GM12878 (cell line): ENCODE measurements around the gene AGER. TPM values are rescaled to one million over a fixed set of nuclear protein-coding genes. Genes with fewer than 3 reads are reported as not detected.

Experiments
- ATAC-seq: fragments of 200-7000 bp; cut with Tn5 transposase; 3 replicates; pipeline ENCODE4 v1.9.1; 2020; ENCODE audit warnings: mild to moderate bottlenecking, moderate library complexity
- BruUV-seq: library from RNA; stranded (reverse); fragments of 400-500 nt; replicated peaks from 2 replicates; lab custom pipeline; 2021; lab: Mats Ljungman, UMichigan
- CTCF ChIA-PET: fragments of 300-600 bp; sonication (Branson Sonifier 250); formaldehyde crosslinking; extraction: SDS; loops from one replicate; lab custom pipeline; 2021; ENCODE audit warnings: inconsistent platforms; lab: Yijun Ruan, JAX
- POLR2A ChIA-PET: fragments of 350-600 bp; formaldehyde crosslinking; extraction: SDS; loops from one replicate; lab custom pipeline; 2021; ENCODE audit warnings: inconsistent platforms; lab: Charles Lee
- RAD21 ChIA-PET: fragments of 300-600 bp; sonication (Branson Sonifier 250); formaldehyde crosslinking; loops from one replicate; lab custom pipeline; 2023; ENCODE audit warnings: antibody characterized with exemption; ENCODE audit not compliant: unreplicated experiment; lab: Charles Lee
- SMC1A ChIA-PET: fragments of 300-600 bp; sonication (Branson Sonifier 250); formaldehyde crosslinking; loops from one replicate; lab custom pipeline; 2023; ENCODE audit not compliant: unreplicated experiment, uncharacterized antibody; lab: Charles Lee
- DNase-seq: peaks from one replicate; pipeline ENCODE4 v3.0.0-alpha.2; 2011; ENCODE audit warnings: low read depth, low spot score
- FAIRE-seq: peaks from 3 replicates; lab custom pipeline; 2011; peaks lifted over from hg19 to GRCh38; lab: Jason Lieb, UNC
- H2AFZ ChIP-seq: 2 replicates; pipeline ENCODE4 v1.6.0; 2011; ENCODE audit warnings: low read depth, low read length, control low read depth; ENCODE audit not compliant: control insufficient read depth
- H3K27ac ChIP-seq: 2 replicates; pipeline ENCODE4 v1.5.1; 2011; ENCODE audit warnings: control low read depth; ENCODE audit not compliant: control insufficient read depth, insufficient read depth
- H3K27me3 ChIP-seq, 2 experiments: replicated peaks in 1 of 2; 2 replicates each; pipeline versions ENCODE4 v1.6.0 to v1.6.1; 2011; ENCODE audit warnings: low read length in 1 of 2; ENCODE audit not compliant: control insufficient read depth in 2 of 2, insufficient read depth in 2 of 2
- H3K36me3 ChIP-seq, 2 experiments: 2 replicates each; pipeline ENCODE4 v1.5.1; 2011; ENCODE audit warnings: low read length in 1 of 2; ENCODE audit not compliant: control insufficient read depth in 2 of 2, insufficient read depth in 2 of 2
- H3K4me1 ChIP-seq: 2 replicates; pipeline ENCODE4 v1.6.1; 2011; ENCODE audit warnings: mild to moderate bottlenecking, low read length, moderate library complexity, mixed read lengths; ENCODE audit not compliant: control insufficient read depth, insufficient read depth
- H3K4me2 ChIP-seq: 2 replicates; pipeline ENCODE4 v1.6.0; 2011; ENCODE audit warnings: control low read depth; ENCODE audit not compliant: control insufficient read depth, insufficient read depth
- H3K4me3 ChIP-seq: fragments of 200-600 bp; sonication (generic); 2 replicates; pipeline ENCODE4 v1.5.1; 2016
- H3K79me2 ChIP-seq: 2 replicates; pipeline ENCODE4 v1.6.0; 2011; ENCODE audit warnings: low read length; ENCODE audit not compliant: control insufficient read depth, insufficient read depth
- H3K9ac ChIP-seq: 2 replicates; pipeline ENCODE4 v1.8.0; 2011; ENCODE audit warnings: low read length, control low read depth, mixed read lengths; ENCODE audit not compliant: control insufficient read depth, insufficient read depth
- H3K9me3 ChIP-seq: replicated peaks from 3 replicates; pipeline ENCODE4 v1.5.1; 2011; ENCODE audit warnings: mild to moderate bottlenecking, low read length; ENCODE audit not compliant: control insufficient read depth, insufficient read depth
- H4K20me1 ChIP-seq: 2 replicates; pipeline ENCODE4 v1.6.0; 2011; ENCODE audit not compliant: control insufficient read depth, insufficient read depth
- ATF3 ChIP-seq: IDR thresholded peaks from 2 replicates; pipeline ENCODE4 v1.6.1; 2011; ENCODE audit warnings: low read depth, mild to moderate bottlenecking, low read length, moderate library complexity, borderline replicate concordance; ENCODE audit errors: extremely low read depth
- BHLHE40 ChIP-seq, 2 experiments: fragments of 450-650 bp in 1 of 2; IDR thresholded peaks; 2 replicates each; pipeline ENCODE4 v1.6.1; 2011 to 2017; ENCODE audit warnings: low read depth in 2 of 2, borderline replicate concordance in 1 of 2, improper control_type of control experiment in 1 of 2, low read length in 1 of 2, mild to moderate bottlenecking in 1 of 2
- BRCA1 ChIP-seq: IDR thresholded peaks from 2 replicates; pipeline ENCODE4 v1.6.1; 2011; ENCODE audit warnings: low read depth, low read length, improper control_type of control experiment
- CBX3 ChIP-seq: fragments of 200-600 bp; sonication (generic); IDR thresholded peaks from 2 replicates; pipeline ENCODE4 v1.6.1; 2016; ENCODE audit warnings: low read depth, borderline replicate concordance
- CBX5 ChIP-seq: sonication (generic); IDR thresholded peaks from 2 replicates; pipeline ENCODE4 v1.6.1; 2016; ENCODE audit warnings: low read depth, moderate library complexity, mild to moderate bottlenecking, inconsistent platforms
- DPF2 ChIP-seq: fragments of 450-650 bp; IDR thresholded peaks from 2 replicates; pipeline ENCODE4 v1.6.1; 2017; ENCODE audit warnings: mild to moderate bottlenecking
- E4F1 ChIP-seq: fragments of 450-650 bp; IDR thresholded peaks from 2 replicates; pipeline ENCODE4 v1.6.1; 2018; ENCODE audit warnings: borderline replicate concordance, mild to moderate bottlenecking; ENCODE audit not compliant: partially characterized antibody
- EED ChIP-seq: sonication (generic); IDR thresholded peaks from 2 replicates; pipeline ENCODE4 v1.6.1; 2016; ENCODE audit warnings: antibody characterized with exemption, low read depth
- HDAC6 ChIP-seq: fragments of 200-600 bp; sonication (generic); IDR thresholded peaks from one replicate; pipeline ENCODE4 v1.8.0; 2017; ENCODE audit warnings: antibody characterized with exemption; ENCODE audit not compliant: unreplicated experiment
- IKZF2 ChIP-seq, 2 experiments: fragments of 450-650 bp; IDR thresholded peaks; 2 replicates each; pipeline ENCODE4 v1.6.1; 2017; ENCODE audit warnings: mild to moderate bottlenecking in 2 of 2, moderate library complexity in 2 of 2
- KAT2A ChIP-seq: conservative IDR thresholded peaks from 2 replicates; pipeline ENCODE4 v1.6.1; 2011; ENCODE audit warnings: low read depth, low read length; ENCODE audit not compliant: control insufficient read depth
- MYC ChIP-seq: IDR thresholded peaks from 2 replicates; pipeline ENCODE4 v1.6.1; 2011; ENCODE audit warnings: mild to moderate bottlenecking, low read length, moderate library complexity, inconsistent platforms; ENCODE audit not compliant: insufficient read depth, insufficient replicate concordance, insufficient read length, severe bottlenecking
- NR2F1 ChIP-seq: fragments of 450-650 bp; conservative IDR thresholded peaks from 2 replicates; pipeline ENCODE4 v1.6.1; 2017; ENCODE audit warnings: mild to moderate bottlenecking
- POLR2AphosphoS5 ChIP-seq: IDR thresholded peaks from 2 replicates; pipeline ENCODE4 v1.6.1; 2011; ENCODE audit warnings: mild to moderate bottlenecking, low read length, inconsistent platforms
- RAD51 ChIP-seq: fragments of 450-650 bp; IDR thresholded peaks from 2 replicates; pipeline ENCODE4 v1.6.1; 2016; ENCODE audit warnings: moderate library complexity, mild to moderate bottlenecking, inconsistent platforms
- REST ChIP-seq: IDR thresholded peaks from 2 replicates; pipeline ENCODE4 v1.6.1; 2012; ENCODE audit warnings: mild to moderate bottlenecking, low read depth, low read length
- STAT3 ChIP-seq: IDR thresholded peaks from 2 replicates; pipeline ENCODE4 v1.6.1; 2011; ENCODE audit warnings: low read depth, low read length, improper control_type of control experiment
- WGBS: methylation state at CpG from one replicate; pipeline ENCODE4 v1.1.6; 2016; ENCODE audit warnings: low lambda C conversion rate; ENCODE audit not compliant: insufficient replicate concordance, insufficient coverage; ENCODE audit errors: missing lambda C conversion rate; 5-methylcytosine and 5-hydroxymethylcytosine counted together
- in situ Hi-C: fragments of 300-500 bp; cut with MboI; formaldehyde crosslinking; loops from 9 replicates; pipeline ENCODE4 v1.14.3; 2018; ENCODE audit warnings: mixed read lengths
- intact Hi-C: fragments of 100-400 bp; cut with micrococcal nuclease; formaldehyde crosslinking; loops from one replicate; pipeline ENCODE4 v1.14.2; 2022; ENCODE audit not compliant: unreplicated experiment
- polyA plus RNA-seq, 11 experiments: library from polyadenylated mRNA; depleted of rRNA in 4 of 11; unstranded in 6 of 11; stranded (reverse) in 5 of 11; fragments of >200 nt; fragmentation: Nextera tagmentation in 4 of 11; fragmentation: Illumina TruSeq in 1 of 11; extraction: Ambion mirVana in 4 of 11; extraction: Trizol in 1 of 11; gene quantifications; 1 replicate in 1 of 11; 2 replicates in 10 of 11; pipeline versions ENCODE4 v1.2.1 to v1.2.3, GENCODE V29; 2011 to 2016; ENCODE audit warnings: inconsistent platforms in 2 of 11, missing spikeins in 2 of 11, low read depth in 1 of 11
- total RNA-seq, 4 experiments: library from RNA; depleted of rRNA in 3 of 4; stranded (reverse); fragments of >200 nt in 3 of 4; fragmentation: Illumina TruSeq in 1 of 4; extraction: Trizol in 1 of 4; gene quantifications; 2 replicates each; pipeline versions ENCODE4 v1.2.1 to v1.2.3, GENCODE V29; 2013 to 2021
- TF ChIP-seq, protein P1 (sequence below): fragments of 450-650 bp; IDR thresholded peaks from 2 replicates; pipeline ENCODE4 v1.6.1; 2016; ENCODE audit warnings: mild to moderate bottlenecking

The AGER gene
- total and polyA plus RNA-seq, 10 of the 15 experiments (the other 5 are each of a cell fraction or from before 2014, with no cell fraction given): 1.1 to 18.2 (median 3.9) TPM

GRCh38 chr6:32224696-32225095 lies 40.6 kb upstream of the AGER start:
- intact Hi-C loops: no loop called here
- Histone ChIP-seq H3K4me3 (no peak overlapping the region), H4K20me1 (no peaks in the 10 kb centered on the region), H3K27ac (no peak overlapping the region), H2AFZ (no peak overlapping the region), H3K79me2 (no peaks in the 10 kb centered on the region), H3K9me3 (no peaks in the 10 kb centered on the region; the same call in 2 of the 3 replicates), H3K27me3 (peaks cover 0 to 2% of the 10 kb centered on the region in 2 experiments; a peak in 1 of 4 replicates), H3K36me3 (no peaks in the 10 kb centered on the region), H3K4me1 (peaks cover 37% of the 10 kb centered on the region), H3K9ac (no peak overlapping the region), H3K4me2 (peak overlapping the region; percentile 28)
- DNase-seq (no peak), ATAC-seq (peak; percentile 95), FAIRE-seq (no peak)
- BruUV-seq: no TSS peak
- ChIA-PET RAD21 (no interaction called here), SMC1A (interaction anchor here (0.6 to 1.3 kb wide), 3 partner anchors 20 to 32 kb away, joined by 3 to 5 read pairs (median 3); partner anchors contain the start of gene GPSM3), POLR2A (interaction anchor here (0.6 kb wide), 1 partner anchor 24 kb away, joined by 3 read pairs; no protein-coding TSS in a partner anchor), CTCF (interaction anchor here (0.6 to 0.7 kb wide), 2 partner anchors 10 to 191 kb away, joined by 3 to 4 read pairs; no protein-coding TSS in a partner anchor)
- in situ Hi-C loops: no loop called here
- WGBS: 50% methylated on average over 2 of the region's 2 CpGs
- peak; percentile 96 for TF ChIP-seq DPF2
- TF ChIP-seq STAT3: no peak
- TF ChIP-seq NR2F1: peak; percentile 60
- TF ChIP-seq E4F1: no peak
- TF ChIP-seq IKZF2 (IDR thresholded peaks at IDR 0.05): peak; percentile 89
- TF ChIP-seq MYC: no peak
- no peak for TF ChIP-seq CBX5
- no peak for TF ChIP-seq KAT2A
- no peak for TF ChIP-seq REST
- TF ChIP-seq BHLHE40 (IDR thresholded peaks at IDR 0.05; ENCODE audit: borderline replicate concordance in 1 of 2, low read depth in 2 of 2, low read length in 1 of 2): peak in 1 of 2 experiments; percentile 25; a peak in 1 of 4 replicates
- no peak for TF ChIP-seq ATF3
- TF ChIP-seq BRCA1: no peak
- TF ChIP-seq RAD51: no peak
- no peak for TF ChIP-seq HDAC6
- TF ChIP-seq POLR2AphosphoS5: no peak
- TF ChIP-seq, protein P1, sequence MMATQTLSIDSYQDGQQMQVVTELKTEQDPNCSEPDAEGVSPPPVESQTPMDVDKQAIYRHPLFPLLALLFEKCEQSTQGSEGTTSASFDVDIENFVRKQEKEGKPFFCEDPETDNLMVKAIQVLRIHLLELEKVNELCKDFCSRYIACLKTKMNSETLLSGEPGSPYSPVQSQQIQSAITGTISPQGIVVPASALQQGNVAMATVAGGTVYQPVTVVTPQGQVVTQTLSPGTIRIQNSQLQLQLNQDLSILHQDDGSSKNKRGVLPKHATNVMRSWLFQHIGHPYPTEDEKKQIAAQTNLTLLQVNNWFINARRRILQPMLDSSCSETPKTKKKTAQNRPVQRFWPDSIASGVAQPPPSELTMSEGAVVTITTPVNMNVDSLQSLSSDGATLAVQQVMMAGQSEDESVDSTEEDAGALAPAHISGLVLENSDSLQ: no peak
- TF ChIP-seq CBX3: no peak
- TF ChIP-seq EED: peak; percentile 86
